HepG2 (cell line): Measurements from ENCODE around the gene POLR3K. TPM values are rescaled to one million over a fixed set of nuclear protein-coding genes. Genes with fewer than 3 reads are reported as not detected.

Experiments
- DPF2 ChIP-seq: sonication (generic); formaldehyde crosslinking; IDR thresholded peaks from 2 replicates; pipeline ENCODE4 v1.4.0; 2020; ENCODE audit warnings: mild to moderate bottlenecking, low read depth, missing genetic modification reagents, borderline replicate concordance
- ELF1 ChIP-seq: sonication (generic); formaldehyde crosslinking; IDR thresholded peaks from 2 replicates; pipeline ENCODE4 v1.4.0; 2020; ENCODE audit warnings: missing genetic modification reagents
- GTF3A ChIP-seq: sonication (generic); formaldehyde crosslinking; conservative IDR thresholded peaks from 2 replicates; pipeline ENCODE4 v1.4.0; 2020; ENCODE audit warnings: mild to moderate bottlenecking, missing genetic modification reagents
- HDAC6 ChIP-seq: fragments of 200-600 bp; sonication (generic); IDR thresholded peaks from 2 replicates; pipeline ENCODE4 v1.7.0; 2017; ENCODE audit warnings: mild to moderate bottlenecking, antibody characterized with exemption, low read length, low read depth
- MBD4 ChIP-seq: IDR thresholded peaks from 2 replicates; pipeline ENCODE4 v1.6.1; 2012; ENCODE audit warnings: low read length, inconsistent platforms, borderline replicate concordance
- NFE2 ChIP-seq: sonication (generic); formaldehyde crosslinking; IDR thresholded peaks from 2 replicates; pipeline ENCODE4 v1.4.0; 2020; ENCODE audit warnings: missing genetic modification reagents
- ONECUT2 ChIP-seq: sonication (generic); formaldehyde crosslinking; IDR thresholded peaks from 2 replicates; pipeline ENCODE4 v1.4.0; 2020; ENCODE audit warnings: missing genetic modification reagents
- PCBP2 ChIP-seq: fragments of 200-400 bp; formaldehyde crosslinking; optimal IDR thresholded peaks from 2 replicates; pipeline ENCODE3; 2018; ENCODE audit warnings: low read length, low read depth; ENCODE audit not compliant: poor library complexity, severe bottlenecking
- SIX1 ChIP-seq: sonication (generic); formaldehyde crosslinking; IDR thresholded peaks from 2 replicates; pipeline ENCODE4 v1.4.0; 2020; ENCODE audit warnings: missing genetic modification reagents, borderline replicate concordance
- SMYD3 ChIP-seq: sonication (generic); formaldehyde crosslinking; IDR thresholded peaks from 2 replicates; pipeline ENCODE4 v1.8.1; 2023; ENCODE audit warnings: mild to moderate bottlenecking, missing genetic modification reagents
- ZNF343 ChIP-seq: sonication (generic); formaldehyde crosslinking; IDR thresholded peaks from 2 replicates; pipeline ENCODE4 v1.4.0; 2020; ENCODE audit warnings: mild to moderate bottlenecking, missing genetic modification reagents
- ZNF660 ChIP-seq: sonication (generic); formaldehyde crosslinking; IDR thresholded peaks from 2 replicates; pipeline ENCODE4 v1.5.1; 2020; ENCODE audit warnings: mild to moderate bottlenecking, low read depth, missing genetic modification reagents, borderline replicate concordance
- polyA plus RNA-seq, 8 experiments: library from polyadenylated mRNA; depleted of rRNA in 3 of 8; stranded (reverse) in 7 of 8; unstranded in 1 of 8; fragments of >200 nt; fragmentation: Illumina TruSeq in 4 of 8; extraction: Trizol in 4 of 8; gene quantifications; 2 replicates each; pipeline versions ENCODE4 v1.2.1 to v1.2.3, GENCODE V29; 2011 to 2016; ENCODE audit warnings: low read depth in 4 of 8, missing spikeins in 1 of 8, mixed read lengths in 1 of 8; ENCODE audit not compliant: insufficient read depth in 1 of 8
- total RNA-seq, 5 experiments: library from RNA; depleted of rRNA; stranded (reverse); fragments of >200 nt; fragmentation: Illumina TruSeq; extraction: Trizol; gene quantifications; 2 replicates each; pipeline ENCODE4 v1.2.3, GENCODE V29; 2016; ENCODE audit warnings: low read depth in 1 of 5
- TF ChIP-seq, protein P1 (sequence below): sonication (generic); formaldehyde crosslinking; IDR thresholded peaks from 2 replicates; pipeline ENCODE4 v1.4.0; 2020; ENCODE audit warnings: missing genetic modification reagents, borderline replicate concordance
- TF ChIP-seq, protein P2 (sequence below): IDR thresholded peaks from 2 replicates; pipeline ENCODE4 v1.6.1; 2016; ENCODE audit warnings: missing compliant biosample characterization, missing genetic modification reagents, borderline replicate concordance
- TF ChIP-seq, protein P3 (sequence below): sonication (generic); formaldehyde crosslinking; IDR thresholded peaks from 2 replicates; pipeline ENCODE4 v1.5.0; 2020; ENCODE audit warnings: missing genetic modification reagents
- TF ChIP-seq, protein P4 (sequence below): sonication (generic); formaldehyde crosslinking; IDR thresholded peaks from 2 replicates; pipeline ENCODE4 v1.4.0; 2020; ENCODE audit warnings: missing genetic modification reagents, borderline replicate concordance

POLR3K gene
- total and polyA plus RNA-seq, 2 of the 13 experiments (the other 11 are each of a cell fraction or from before 2014, with no cell fraction given), result 14.8 to 18.8 TPM

DNA sequence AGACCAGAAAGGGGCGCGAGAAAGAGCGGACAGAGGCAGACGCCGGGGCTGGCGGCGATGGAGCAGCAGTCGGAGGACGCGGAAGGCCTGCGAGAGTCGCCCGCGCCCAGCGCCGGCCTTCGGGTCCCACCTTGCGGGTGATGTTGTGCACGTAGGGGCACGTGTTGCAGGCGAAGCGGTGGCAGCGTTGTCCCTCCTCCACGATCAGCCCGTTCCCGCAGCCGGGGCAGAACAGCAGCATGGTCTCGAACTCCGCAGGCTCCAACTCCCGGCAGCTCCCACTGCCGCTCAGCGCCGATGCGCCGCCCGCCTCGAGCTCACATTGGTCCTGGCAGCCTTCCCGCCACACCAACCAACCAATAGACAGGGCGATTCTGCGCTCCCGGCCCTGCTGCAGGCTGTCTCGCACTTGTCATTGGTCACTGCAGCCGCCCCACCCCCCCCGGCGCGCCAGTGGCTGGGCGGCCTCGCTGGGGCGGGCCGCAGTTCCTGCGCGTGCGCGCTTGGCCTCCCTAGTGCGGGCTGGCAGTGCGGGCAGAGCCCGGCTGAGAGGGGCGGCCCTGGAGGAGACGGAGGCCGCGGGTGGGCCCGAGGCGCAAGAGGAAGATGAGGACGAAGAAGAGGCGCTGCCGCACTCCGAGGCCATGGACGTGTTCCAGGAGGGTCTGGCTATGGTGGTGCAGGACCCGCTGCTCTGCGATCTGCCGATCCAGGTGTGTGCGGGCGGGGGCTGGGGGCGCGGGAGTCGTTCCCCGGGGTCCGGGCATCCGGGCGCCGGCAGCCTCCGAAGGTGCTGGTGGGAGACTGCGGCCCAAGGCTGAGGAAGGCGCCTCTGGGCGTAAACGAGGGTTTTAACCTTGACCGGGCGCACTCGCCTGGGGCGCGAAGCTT is at the start of gene POLR3K, which contains the start of gene SNRNP25 (continued):
- TF ChIP-seq ZNF343 (CRISPR knock-in tag) (peak; percentile 86), ONECUT2 (CRISPR knock-in tag) (0 out of 2 replicates have a peak, but pooled peaks have one; percentile 46), ZNF660 (no peak), HDAC6 (no peak), ELF1 (no peak; the same call in 1 of the 2 replicates), DPF2 (CRISPR knock-in tag) (no peak), MBD4 (no peak), GTF3A (CRISPR knock-in tag) (no peak), PCBP2 (no peak), SMYD3 (0 out of 2 replicates have a peak, but pooled peaks have one; percentile 61), NFE2 (CRISPR knock-in tag) (no peak), SIX1 (CRISPR knock-in tag) (no peak)
- TF ChIP-seq, protein P1, sequence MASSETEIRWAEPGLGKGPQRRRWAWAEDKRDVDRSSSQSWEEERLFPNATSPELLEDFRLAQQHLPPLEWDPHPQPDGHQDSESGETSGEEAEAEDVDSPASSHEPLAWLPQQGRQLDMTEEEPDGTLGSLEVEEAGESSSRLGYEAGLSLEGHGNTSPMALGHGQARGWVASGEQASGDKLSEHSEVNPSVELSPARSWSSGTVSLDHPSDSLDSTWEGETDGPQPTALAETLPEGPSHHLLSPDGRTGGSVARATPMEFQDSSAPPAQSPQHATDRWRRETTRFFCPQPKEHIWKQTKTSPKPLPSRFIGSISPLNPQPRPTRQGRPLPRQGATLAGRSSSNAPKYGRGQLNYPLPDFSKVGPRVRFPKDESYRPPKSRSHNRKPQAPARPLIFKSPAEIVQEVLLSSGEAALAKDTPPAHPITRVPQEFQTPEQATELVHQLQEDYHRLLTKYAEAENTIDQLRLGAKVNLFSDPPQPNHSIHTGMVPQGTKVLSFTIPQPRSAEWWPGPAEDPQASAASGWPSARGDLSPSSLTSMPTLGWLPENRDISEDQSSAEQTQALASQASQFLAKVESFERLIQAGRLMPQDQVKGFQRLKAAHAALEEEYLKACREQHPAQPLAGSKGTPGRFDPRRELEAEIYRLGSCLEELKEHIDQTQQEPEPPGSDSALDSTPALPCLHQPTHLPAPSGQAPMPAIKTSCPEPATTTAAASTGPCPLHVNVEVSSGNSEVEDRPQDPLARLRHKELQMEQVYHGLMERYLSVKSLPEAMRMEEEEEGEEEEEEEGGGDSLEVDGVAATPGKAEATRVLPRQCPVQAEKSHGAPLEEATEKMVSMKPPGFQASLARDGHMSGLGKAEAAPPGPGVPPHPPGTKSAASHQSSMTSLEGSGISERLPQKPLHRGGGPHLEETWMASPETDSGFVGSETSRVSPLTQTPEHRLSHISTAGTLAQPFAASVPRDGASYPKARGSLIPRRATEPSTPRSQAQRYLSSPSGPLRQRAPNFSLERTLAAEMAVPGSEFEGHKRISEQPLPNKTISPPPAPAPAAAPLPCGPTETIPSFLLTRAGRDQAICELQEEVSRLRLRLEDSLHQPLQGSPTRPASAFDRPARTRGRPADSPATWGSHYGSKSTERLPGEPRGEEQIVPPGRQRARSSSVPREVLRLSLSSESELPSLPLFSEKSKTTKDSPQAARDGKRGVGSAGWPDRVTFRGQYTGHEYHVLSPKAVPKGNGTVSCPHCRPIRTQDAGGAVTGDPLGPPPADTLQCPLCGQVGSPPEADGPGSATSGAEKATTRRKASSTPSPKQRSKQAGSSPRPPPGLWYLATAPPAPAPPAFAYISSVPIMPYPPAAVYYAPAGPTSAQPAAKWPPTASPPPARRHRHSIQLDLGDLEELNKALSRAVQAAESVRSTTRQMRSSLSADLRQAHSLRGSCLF, result no peak
- TF ChIP-seq, protein P2, sequence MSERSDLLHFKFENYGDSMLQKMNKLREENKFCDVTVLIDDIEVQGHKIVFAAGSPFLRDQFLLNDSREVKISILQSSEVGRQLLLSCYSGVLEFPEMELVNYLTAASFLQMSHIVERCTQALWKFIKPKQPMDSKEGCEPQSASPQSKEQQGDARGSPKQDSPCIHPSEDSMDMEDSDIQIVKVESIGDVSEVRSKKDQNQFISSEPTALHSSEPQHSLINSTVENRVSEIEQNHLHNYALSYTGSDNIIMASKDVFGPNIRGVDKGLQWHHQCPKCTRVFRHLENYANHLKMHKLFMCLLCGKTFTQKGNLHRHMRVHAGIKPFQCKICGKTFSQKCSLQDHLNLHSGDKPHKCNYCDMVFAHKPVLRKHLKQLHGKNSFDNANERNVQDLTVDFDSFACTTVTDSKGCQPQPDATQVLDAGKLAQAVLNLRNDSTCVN (CRISPR knock-in tag), result no peak
- TF ChIP-seq, protein P3, sequence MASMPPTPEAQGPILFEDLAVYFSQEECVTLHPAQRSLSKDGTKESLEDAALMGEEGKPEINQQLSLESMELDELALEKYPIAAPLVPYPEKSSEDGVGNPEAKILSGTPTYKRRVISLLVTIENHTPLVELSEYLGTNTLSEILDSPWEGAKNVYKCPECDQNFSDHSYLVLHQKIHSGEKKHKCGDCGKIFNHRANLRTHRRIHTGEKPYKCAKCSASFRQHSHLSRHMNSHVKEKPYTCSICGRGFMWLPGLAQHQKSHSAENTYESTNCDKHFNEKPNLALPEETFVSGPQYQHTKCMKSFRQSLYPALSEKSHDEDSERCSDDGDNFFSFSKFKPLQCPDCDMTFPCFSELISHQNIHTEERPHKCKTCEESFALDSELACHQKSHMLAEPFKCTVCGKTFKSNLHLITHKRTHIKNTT, result no peak
- TF ChIP-seq, protein P4, sequence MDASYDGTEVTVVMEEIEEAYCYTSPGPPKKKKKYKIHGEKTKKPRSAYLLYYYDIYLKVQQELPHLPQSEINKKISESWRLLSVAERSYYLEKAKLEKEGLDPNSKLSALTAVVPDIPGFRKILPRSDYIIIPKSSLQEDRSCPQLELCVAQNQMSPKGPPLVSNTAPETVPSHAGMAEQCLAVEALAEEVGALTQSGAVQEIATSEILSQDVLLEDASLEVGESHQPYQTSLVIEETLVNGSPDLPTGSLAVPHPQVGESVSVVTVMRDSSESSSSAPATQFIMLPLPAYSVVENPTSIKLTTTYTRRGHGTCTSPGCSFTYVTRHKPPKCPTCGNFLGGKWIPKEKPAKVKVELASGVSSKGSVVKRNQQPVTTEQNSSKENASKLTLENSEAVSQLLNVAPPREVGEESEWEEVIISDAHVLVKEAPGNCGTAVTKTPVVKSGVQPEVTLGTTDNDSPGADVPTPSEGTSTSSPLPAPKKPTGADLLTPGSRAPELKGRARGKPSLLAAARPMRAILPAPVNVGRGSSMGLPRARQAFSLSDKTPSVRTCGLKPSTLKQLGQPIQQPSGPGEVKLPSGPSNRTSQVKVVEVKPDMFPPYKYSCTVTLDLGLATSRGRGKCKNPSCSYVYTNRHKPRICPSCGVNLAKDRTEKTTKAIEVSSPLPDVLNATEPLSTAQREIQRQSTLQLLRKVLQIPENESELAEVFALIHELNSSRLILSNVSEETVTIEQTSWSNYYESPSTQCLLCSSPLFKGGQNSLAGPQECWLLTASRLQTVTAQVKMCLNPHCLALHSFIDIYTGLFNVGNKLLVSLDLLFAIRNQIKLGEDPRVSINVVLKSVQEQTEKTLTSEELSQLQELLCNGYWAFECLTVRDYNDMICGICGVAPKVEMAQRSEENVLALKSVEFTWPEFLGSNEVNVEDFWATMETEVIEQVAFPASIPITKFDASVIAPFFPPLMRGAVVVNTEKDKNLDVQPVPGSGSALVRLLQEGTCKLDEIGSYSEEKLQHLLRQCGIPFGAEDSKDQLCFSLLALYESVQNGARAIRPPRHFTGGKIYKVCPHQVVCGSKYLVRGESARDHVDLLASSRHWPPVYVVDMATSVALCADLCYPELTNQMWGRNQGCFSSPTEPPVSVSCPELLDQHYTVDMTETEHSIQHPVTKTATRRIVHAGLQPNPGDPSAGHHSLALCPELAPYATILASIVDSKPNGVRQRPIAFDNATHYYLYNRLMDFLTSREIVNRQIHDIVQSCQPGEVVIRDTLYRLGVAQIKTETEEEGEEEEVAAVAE (CRISPR knock-in tag), result peak; percentile 81; the same call in 1 of the 2 replicates
